HEK293T (cell line): ENCODE data around the gene SBF1.

Experiments used
- ARNT ChIP-seq: fragments of 450-650 bp; IDR thresholded peaks from 2 replicates; pipeline ENCODE4 v1.6.1; 2017; ENCODE audit warnings: mild to moderate bottlenecking
- BHLHE40 ChIP-seq: fragments of 450-650 bp; IDR thresholded peaks from 2 replicates; pipeline ENCODE4 v1.6.1; 2016; ENCODE audit warnings: mild to moderate bottlenecking, moderate library complexity, borderline replicate concordance
- FOXK2 ChIP-seq: fragments of 450-650 bp; IDR thresholded peaks from 2 replicates; pipeline ENCODE4 v1.6.1; 2016; ENCODE audit warnings: mild to moderate bottlenecking
- HDGF ChIP-seq: fragments of 450-650 bp; IDR thresholded peaks from 2 replicates; pipeline ENCODE4 v1.6.1; 2017; ENCODE audit warnings: antibody characterized with exemption, borderline replicate concordance
- LEF1 ChIP-seq: fragments of 450-650 bp; IDR thresholded peaks from 2 replicates; pipeline ENCODE4 v1.6.1; 2017; ENCODE audit warnings: mild to moderate bottlenecking, borderline replicate concordance
- SP1 ChIP-seq: fragments of 450-650 bp; IDR thresholded peaks from 2 replicates; pipeline ENCODE4 v1.6.1; 2017
- TARDBP ChIP-seq: fragments of 450-650 bp; IDR thresholded peaks from 2 replicates; pipeline ENCODE4 v1.6.1; 2016
- ZNF384 ChIP-seq: fragments of 450-650 bp; IDR thresholded peaks from 2 replicates; pipeline ENCODE4 v1.6.1; 2016

- TF ChIP-seq BHLHE40: no peak
- TF ChIP-seq ARNT: no peak
- no peak for TF ChIP-seq SP1
- TF ChIP-seq LEF1: no peak
- TF ChIP-seq HDGF: no peak
- TF ChIP-seq ZNF384: no peak
- TF ChIP-seq FOXK2: no peak
- no peak for TF ChIP-seq TARDBP
Observed at GRCh38 chr22:50456466-50457234, 18.2 kb downstream of the SBF1 start.
